Liver (tissue), 3 donors: ENCODE data around the gene ENPP1.

ENCODE experiments used
- ATF3 ChIP-seq: IDR thresholded peaks from 2 replicates; pipeline ENCODE4 v1.6.1; 2016; ENCODE audit warnings: antibody characterized with exemption
- CTCF ChIP-seq: fragments of 150-350 bp; IDR thresholded peaks from 2 replicates; pipeline ENCODE4 v1.5.1; 2017; ENCODE audit warnings: improper control_type of control experiment, low read depth, low read length; ENCODE audit not compliant: missing input control
- EGR1 ChIP-seq, 2 donors: IDR thresholded peaks; 2 replicates each; pipeline ENCODE4 v1.6.1; 2016 to 2018; ENCODE audit warnings: antibody characterized with exemption in 2 of 2, low read depth in 2 of 2
- GABPA ChIP-seq, 2 donors: IDR thresholded peaks in 1 of 2; conservative IDR thresholded peaks in 1 of 2; 2 replicates each; pipeline ENCODE4 v1.6.1; 2016; ENCODE audit warnings: antibody characterized with exemption in 2 of 2, mild to moderate bottlenecking in 1 of 2, moderate library complexity in 1 of 2
- MAX ChIP-seq: IDR thresholded peaks from 2 replicates; pipeline ENCODE4 v1.6.1; 2016; ENCODE audit warnings: antibody characterized with exemption
- RAD21 ChIP-seq, 2 donors: IDR thresholded peaks; 2 replicates each; pipeline ENCODE4 v1.6.1; 2016; ENCODE audit warnings: antibody characterized with exemption in 2 of 2, mild to moderate bottlenecking in 2 of 2
- RXRA ChIP-seq, 2 donors: IDR thresholded peaks; 2 replicates each; pipeline ENCODE4 v1.6.1; 2017 to 2018; ENCODE audit warnings: antibody characterized with exemption in 2 of 2, mild to moderate bottlenecking in 1 of 2
- TAF1 ChIP-seq: conservative IDR thresholded peaks from 2 replicates; pipeline ENCODE4 v1.6.1; 2016; ENCODE audit warnings: antibody characterized with exemption, mild to moderate bottlenecking
- donor health status: healthy.
- donor health status: healthy.

- TF ChIP-seq CTCF (no peak), TAF1 (no peak), EGR1 (IDR thresholded peaks at IDR 0.05; ENCODE audit: low read depth in 2 of 2) (no peak), GABPA (IDR thresholded peaks at IDR 0.05 in 1 of 2, conservative IDR thresholded peaks at IDR 0.05 in 1 of 2) (no peak), ATF3 (no peak), RAD21 (IDR thresholded peaks at IDR 0.05) (peak in 1 of 2 donors; percentile 18), MAX (no peak), RXRA (IDR thresholded peaks at IDR 0.05) (no peak)
Observed at GRCh38 chr6:131792091-131792496, 15.7 kb upstream of the ENPP1 start.
